K562 (cell line): ENCODE results near the gene PEPD. TPM values are rescaled to one million over a fixed set of nuclear protein-coding genes. Genes with fewer than 3 reads are reported as not detected.

ENCODE experiments used
- ATAC-seq: fragments of 200-7000 bp; cut with Tn5 transposase; 3 replicates; pipeline ENCODE4 v1.9.1; 2020; ENCODE audit warnings: moderate library complexity
- BruUV-seq: library from RNA; stranded (reverse); fragments of 400-500 nt; replicated peaks from 2 replicates; lab custom pipeline; 2021; lab: Mats Ljungman, UMichigan
- CTCF ChIA-PET: fragments of 300-600 bp; formaldehyde crosslinking; extraction: SDS; loops from one replicate; lab custom pipeline; 2021; ENCODE audit warnings: low intra/inter-chr PET ratio; lab: Yijun Ruan, JAX
- POLR2A ChIA-PET: fragments of 300-600, 350-650 bp; sonication (Branson Sonifier 250); formaldehyde crosslinking; extraction: SDS; loops from one replicate; lab custom pipeline; 2021; ENCODE audit warnings: antibody characterized with exemption, inconsistent platforms; lab: Yijun Ruan, JAX
- DNase-seq, 4 experiments: peaks; one replicate each; pipeline versions ENCODE4 v3.0.0 to v3.0.0-alpha.2; 2011 to 2018; ENCODE audit warnings: low spot score in 3 of 4, mixed read lengths in 3 of 4; ENCODE audit errors: extremely low read depth in 1 of 4
- FAIRE-seq: peaks from 2 replicates; lab custom pipeline; 2011; peaks lifted over from hg19 to GRCh38; lab: Jason Lieb, UNC
- H2AFZ ChIP-seq: 2 replicates; pipeline ENCODE4 v1.6.0; 2011; ENCODE audit warnings: low read depth, low read length, control low read depth, inconsistent platforms
- H3K27ac ChIP-seq: fragments of 200-600 bp; 3 replicates; pipeline ENCODE4 v1.8.0; 2011; ENCODE audit warnings: low read depth, mild to moderate bottlenecking, control low read depth, inconsistent platforms, low read length, moderate library complexity, mixed read lengths; ENCODE audit errors: extremely low read depth
- H3K27me3 ChIP-seq, 2 experiments: fragments of 300-600 bp in 1 of 2; 2 replicates in 1 of 2; 3 replicates in 1 of 2; pipeline versions ENCODE4 v1.6.0 to v1.8.0; 2011; ENCODE audit warnings: inconsistent platforms in 2 of 2, low read length in 2 of 2, mild to moderate bottlenecking in 1 of 2, mixed read lengths in 1 of 2, moderate library complexity in 1 of 2; ENCODE audit not compliant: control insufficient read depth in 2 of 2, insufficient read depth in 2 of 2
- H3K36me3 ChIP-seq: fragments of 300-600 bp; 3 replicates; pipeline ENCODE4 v1.8.0; 2011; ENCODE audit warnings: mild to moderate bottlenecking, low read length, inconsistent platforms; ENCODE audit not compliant: control insufficient read depth, insufficient read depth
- H3K4me1 ChIP-seq, 2 experiments: fragments of 200-600 bp in 1 of 2; replicated peaks in 1 of 2; 2 replicates in 1 of 2; 3 replicates in 1 of 2; pipeline versions ENCODE4 v1.5.1 to v1.8.0; 2011; ENCODE audit warnings: inconsistent platforms in 2 of 2, low read length in 2 of 2, mild to moderate bottlenecking in 1 of 2, mixed read lengths in 1 of 2, moderate library complexity in 1 of 2; ENCODE audit not compliant: control insufficient read depth in 2 of 2, insufficient read depth in 2 of 2
- H3K4me2 ChIP-seq: 2 replicates; pipeline ENCODE4 v1.6.1; 2011; ENCODE audit warnings: low read length, control low read depth, inconsistent platforms, mixed read lengths; ENCODE audit not compliant: insufficient read depth
- H3K4me3 ChIP-seq: fragments of 200-600 bp; sonication (generic), shearing (Covaris generic); 2 replicates; pipeline ENCODE4 v1.5.1; 2016; ENCODE audit warnings: control low read depth, inconsistent platforms
- H3K79me2 ChIP-seq: fragments of 200-600 bp; 3 replicates; pipeline ENCODE4 v1.8.0; 2011; ENCODE audit warnings: low read length, inconsistent platforms; ENCODE audit not compliant: control insufficient read depth, insufficient read depth
- H3K9ac ChIP-seq, 2 experiments: 2 replicates each; pipeline versions ENCODE4 v1.6.0 to v1.6.1; 2011; ENCODE audit warnings: low read depth in 2 of 2, low read length in 2 of 2, control low read depth in 1 of 2, inconsistent platforms in 1 of 2, mild to moderate bottlenecking in 1 of 2, mixed read lengths in 1 of 2; ENCODE audit not compliant: insufficient read depth in 1 of 2
- H3K9me1 ChIP-seq: one replicate; pipeline ENCODE4 v1.6.0; 2011; ENCODE audit warnings: inconsistent platforms, mild to moderate bottlenecking, low read length, moderate library complexity; ENCODE audit not compliant: control insufficient read depth, insufficient read depth
- H3K9me3 ChIP-seq: replicated peaks from 2 replicates; pipeline ENCODE4 v1.5.1; 2011; ENCODE audit warnings: low read depth, low read length, inconsistent platforms; ENCODE audit not compliant: control insufficient read depth, insufficient read depth
- H4K20me1 ChIP-seq: replicated peaks from 2 replicates; pipeline ENCODE4 v1.6.1; 2011; ENCODE audit warnings: low read length, inconsistent platforms, mixed read lengths; ENCODE audit not compliant: control insufficient read depth, insufficient read depth
- BRD9 ChIP-seq: fragments of 450-650 bp; IDR thresholded peaks from 2 replicates; pipeline ENCODE4 v1.6.1; 2018; ENCODE audit warnings: low read depth; ENCODE audit not compliant: partially characterized antibody
- HDAC3 ChIP-seq: fragments of 450-650 bp; IDR thresholded peaks from 2 replicates; pipeline ENCODE4 v1.6.1; 2018; ENCODE audit warnings: borderline replicate concordance, mild to moderate bottlenecking, moderate library complexity; ENCODE audit not compliant: partially characterized antibody
- KLF6 ChIP-seq: fragments of 250-450 bp; sonication (Bioruptor Pico); IDR thresholded peaks from 2 replicates; pipeline ENCODE4 v1.4.0; 2020; ENCODE audit warnings: mild to moderate bottlenecking, moderate library complexity, borderline replicate concordance
- ZFP1 ChIP-seq: fragments of 450-650 bp; formaldehyde crosslinking; IDR thresholded peaks from 2 replicates; pipeline ENCODE4 v1.4.0; 2020; ENCODE audit warnings: mild to moderate bottlenecking, mixed read lengths
- ZNF133 ChIP-seq: fragments of 250-450 bp; sonication (Bioruptor Pico); IDR thresholded peaks from 2 replicates; pipeline ENCODE4 v1.4.0; 2020; ENCODE audit warnings: mild to moderate bottlenecking
- ZNF174 ChIP-seq: fragments of 250-450 bp; sonication (Bioruptor Pico); IDR thresholded peaks from 2 replicates; pipeline ENCODE4 v1.4.0; 2020; ENCODE audit warnings: mild to moderate bottlenecking
- ZNF217 ChIP-seq: sonication (generic); formaldehyde crosslinking; IDR thresholded peaks from 2 replicates; pipeline ENCODE4 v1.8.0; 2022; ENCODE audit warnings: mild to moderate bottlenecking, missing genetic modification reagents
- WGBS: fragments of 100-300 bp; shearing (Covaris generic); methylation state at CpG from one replicate; pipeline ENCODE4 v1.1.6; 2016; ENCODE audit warnings: low coverage, mixed read lengths; ENCODE audit not compliant: insufficient coverage; ENCODE audit errors: missing lambda C conversion rate; 5-methylcytosine and 5-hydroxymethylcytosine counted together
- in situ Hi-C: fragments of 300-500 bp; cut with MboI; formaldehyde crosslinking; loops from 4 replicates; pipeline ENCODE4 v1.15.0; 2018; ENCODE audit warnings: inconsistent platforms, mixed read lengths
- intact Hi-C: fragments of 100-400 bp; cut with micrococcal nuclease; formaldehyde crosslinking; loops from 2 replicates; pipeline ENCODE4 v1.14.2; 2022
- polyA plus RNA-seq, 8 experiments: library from polyadenylated mRNA; depleted of rRNA in 4 of 8; stranded (reverse) in 5 of 8; unstranded in 3 of 8; fragments of >200 nt; fragmentation: Nextera tagmentation in 2 of 8; fragmentation: Illumina TruSeq in 1 of 8; extraction: Ambion mirVana in 2 of 8; extraction: Trizol in 1 of 8; gene quantifications; 2 replicates each; pipeline versions ENCODE4 v1.2.1 to v1.2.3, GENCODE V29; 2011 to 2014; ENCODE audit warnings: inconsistent platforms in 1 of 8, missing spikeins in 1 of 8
- total RNA-seq, 7 experiments: library from RNA; depleted of rRNA in 6 of 7; stranded (reverse); fragments of >200 nt in 6 of 7; fragmentation: Illumina TruSeq in 2 of 7; extraction: Trizol in 2 of 7; gene quantifications; 2 replicates each; pipeline versions ENCODE4 v1.2.1 to v1.2.3, GENCODE V29; 2011 to 2021; ENCODE audit warnings: low replicate concordance in 1 of 7
- TF ChIP-seq, protein P1 (sequence below): sonication (generic); formaldehyde crosslinking; IDR thresholded peaks from 2 replicates; pipeline ENCODE4 v1.8.1; 2022; ENCODE audit warnings: missing genetic modification reagents
- TF ChIP-seq, protein P2 (sequence below): fragments of 450-650 bp; IDR thresholded peaks from 2 replicates; pipeline ENCODE4 v1.6.1; 2016; ENCODE audit warnings: mild to moderate bottlenecking
- TF ChIP-seq, protein P3 (sequence below): fragments of 200-800 bp; sonication (Bioruptor generic); IDR thresholded peaks from 2 replicates; pipeline ENCODE4 v1.6.1; 2016; ENCODE audit warnings: missing genetic modification characterization, missing compliant biosample characterization

The PEPD gene
- total and polyA plus RNA-seq, 9 of the 15 experiments (the other 6 are each of a cell fraction or from before 2014, with no cell fraction given) = 1.3 to 19.2 (median 16.0) TPM

DNA sequence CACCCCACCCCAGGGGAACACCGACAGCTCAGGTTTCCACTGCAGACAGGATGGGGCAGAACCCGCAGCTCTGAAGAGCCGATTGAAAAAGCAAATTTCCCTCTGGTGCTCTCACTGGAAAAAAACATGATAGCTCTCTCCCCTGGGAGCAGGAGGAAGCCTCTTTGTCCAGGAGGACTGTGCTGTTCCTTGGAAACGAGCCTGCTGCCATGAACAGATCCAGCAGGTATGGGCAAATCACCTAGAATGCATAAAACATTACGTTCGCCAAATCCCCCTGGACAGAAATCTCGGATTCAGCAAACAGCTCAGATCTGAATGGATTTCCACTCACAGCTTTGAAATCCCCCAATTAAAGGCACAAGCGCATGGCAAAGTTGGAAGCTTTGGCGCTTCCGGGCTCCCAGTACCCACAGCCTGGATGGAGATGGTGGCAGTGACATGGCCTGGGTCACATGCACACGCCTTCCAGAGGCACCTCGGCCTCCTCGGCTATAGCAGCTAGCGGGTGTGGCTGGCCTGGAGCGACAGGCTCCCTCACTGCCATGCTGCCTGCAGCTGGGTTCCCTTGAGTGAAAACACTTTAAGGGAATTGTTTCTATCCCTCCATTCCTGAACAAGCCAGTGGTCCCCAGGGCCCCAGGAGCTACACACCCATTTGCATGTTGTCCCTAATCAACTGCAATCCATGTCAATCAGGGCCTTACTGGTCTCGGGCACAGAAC, 89.0 kb downstream of the PEPD start:
- Histone ChIP-seq H4K20me1 (peaks cover 18% of the 10 kb centered on the region), H3K9ac (no peak overlapping the region), H3K27me3 (peaks cover 4 to 47% of the 10 kb centered on the region in 2 experiments; a peak in 4 of 5 replicates), H3K4me2 (no peak overlapping the region), H3K27ac (no peak overlapping the region), H3K36me3 (no peaks in the 10 kb centered on the region), H3K9me1 (no peaks in the 10 kb centered on the region), H3K79me2 (no peaks in the 10 kb centered on the region), H3K4me1 (peaks cover 0 to 9% of the 10 kb centered on the region in 2 experiments; a peak in 2 of 5 replicates), H3K9me3 (no peaks in the 10 kb centered on the region), H2AFZ (no peak overlapping the region), H3K4me3 (no peak overlapping the region)
- FAIRE-seq (no peak), DNase-seq (no peak), ATAC-seq (no peak)
- BruUV-seq = no TSS peak
- ChIA-PET CTCF (no interaction called here), POLR2A (interaction anchor here (0.6 kb wide), 1 partner anchor 1569 kb away, joined by 4 read pairs; no protein-coding TSS in a partner anchor)
- WGBS = 2% methylated on average over 16 of the region's 16 CpGs
- in situ Hi-C loops (loop anchor here (25.0 kb wide), 1 partner anchor 1280 kb away; no protein-coding TSS in a partner anchor), intact Hi-C loops (no loop called here)
- TF ChIP-seq ZNF174 (CRISPR knock-in tag) (no peak), ZNF217 (CRISPR knock-in tag) (no peak), ZNF133 (CRISPR knock-in tag) (no peak), HDAC3 (no peak), BRD9 (no peak), ZFP1 (no peak), KLF6 (CRISPR knock-in tag) (no peak)
- TF ChIP-seq, protein P1, sequence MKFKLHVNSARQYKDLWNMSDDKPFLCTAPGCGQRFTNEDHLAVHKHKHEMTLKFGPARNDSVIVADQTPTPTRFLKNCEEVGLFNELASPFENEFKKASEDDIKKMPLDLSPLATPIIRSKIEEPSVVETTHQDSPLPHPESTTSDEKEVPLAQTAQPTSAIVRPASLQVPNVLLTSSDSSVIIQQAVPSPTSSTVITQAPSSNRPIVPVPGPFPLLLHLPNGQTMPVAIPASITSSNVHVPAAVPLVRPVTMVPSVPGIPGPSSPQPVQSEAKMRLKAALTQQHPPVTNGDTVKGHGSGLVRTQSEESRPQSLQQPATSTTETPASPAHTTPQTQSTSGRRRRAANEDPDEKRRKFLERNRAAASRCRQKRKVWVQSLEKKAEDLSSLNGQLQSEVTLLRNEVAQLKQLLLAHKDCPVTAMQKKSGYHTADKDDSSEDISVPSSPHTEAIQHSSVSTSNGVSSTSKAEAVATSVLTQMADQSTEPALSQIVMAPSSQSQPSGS (CRISPR knock-in tag) = no peak
- TF ChIP-seq, protein P2, sequence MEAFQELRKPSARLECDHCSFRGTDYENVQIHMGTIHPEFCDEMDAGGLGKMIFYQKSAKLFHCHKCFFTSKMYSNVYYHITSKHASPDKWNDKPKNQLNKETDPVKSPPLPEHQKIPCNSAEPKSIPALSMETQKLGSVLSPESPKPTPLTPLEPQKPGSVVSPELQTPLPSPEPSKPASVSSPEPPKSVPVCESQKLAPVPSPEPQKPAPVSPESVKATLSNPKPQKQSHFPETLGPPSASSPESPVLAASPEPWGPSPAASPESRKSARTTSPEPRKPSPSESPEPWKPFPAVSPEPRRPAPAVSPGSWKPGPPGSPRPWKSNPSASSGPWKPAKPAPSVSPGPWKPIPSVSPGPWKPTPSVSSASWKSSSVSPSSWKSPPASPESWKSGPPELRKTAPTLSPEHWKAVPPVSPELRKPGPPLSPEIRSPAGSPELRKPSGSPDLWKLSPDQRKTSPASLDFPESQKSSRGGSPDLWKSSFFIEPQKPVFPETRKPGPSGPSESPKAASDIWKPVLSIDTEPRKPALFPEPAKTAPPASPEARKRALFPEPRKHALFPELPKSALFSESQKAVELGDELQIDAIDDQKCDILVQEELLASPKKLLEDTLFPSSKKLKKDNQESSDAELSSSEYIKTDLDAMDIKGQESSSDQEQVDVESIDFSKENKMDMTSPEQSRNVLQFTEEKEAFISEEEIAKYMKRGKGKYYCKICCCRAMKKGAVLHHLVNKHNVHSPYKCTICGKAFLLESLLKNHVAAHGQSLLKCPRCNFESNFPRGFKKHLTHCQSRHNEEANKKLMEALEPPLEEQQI = no peak
- TF ChIP-seq, protein P3, sequence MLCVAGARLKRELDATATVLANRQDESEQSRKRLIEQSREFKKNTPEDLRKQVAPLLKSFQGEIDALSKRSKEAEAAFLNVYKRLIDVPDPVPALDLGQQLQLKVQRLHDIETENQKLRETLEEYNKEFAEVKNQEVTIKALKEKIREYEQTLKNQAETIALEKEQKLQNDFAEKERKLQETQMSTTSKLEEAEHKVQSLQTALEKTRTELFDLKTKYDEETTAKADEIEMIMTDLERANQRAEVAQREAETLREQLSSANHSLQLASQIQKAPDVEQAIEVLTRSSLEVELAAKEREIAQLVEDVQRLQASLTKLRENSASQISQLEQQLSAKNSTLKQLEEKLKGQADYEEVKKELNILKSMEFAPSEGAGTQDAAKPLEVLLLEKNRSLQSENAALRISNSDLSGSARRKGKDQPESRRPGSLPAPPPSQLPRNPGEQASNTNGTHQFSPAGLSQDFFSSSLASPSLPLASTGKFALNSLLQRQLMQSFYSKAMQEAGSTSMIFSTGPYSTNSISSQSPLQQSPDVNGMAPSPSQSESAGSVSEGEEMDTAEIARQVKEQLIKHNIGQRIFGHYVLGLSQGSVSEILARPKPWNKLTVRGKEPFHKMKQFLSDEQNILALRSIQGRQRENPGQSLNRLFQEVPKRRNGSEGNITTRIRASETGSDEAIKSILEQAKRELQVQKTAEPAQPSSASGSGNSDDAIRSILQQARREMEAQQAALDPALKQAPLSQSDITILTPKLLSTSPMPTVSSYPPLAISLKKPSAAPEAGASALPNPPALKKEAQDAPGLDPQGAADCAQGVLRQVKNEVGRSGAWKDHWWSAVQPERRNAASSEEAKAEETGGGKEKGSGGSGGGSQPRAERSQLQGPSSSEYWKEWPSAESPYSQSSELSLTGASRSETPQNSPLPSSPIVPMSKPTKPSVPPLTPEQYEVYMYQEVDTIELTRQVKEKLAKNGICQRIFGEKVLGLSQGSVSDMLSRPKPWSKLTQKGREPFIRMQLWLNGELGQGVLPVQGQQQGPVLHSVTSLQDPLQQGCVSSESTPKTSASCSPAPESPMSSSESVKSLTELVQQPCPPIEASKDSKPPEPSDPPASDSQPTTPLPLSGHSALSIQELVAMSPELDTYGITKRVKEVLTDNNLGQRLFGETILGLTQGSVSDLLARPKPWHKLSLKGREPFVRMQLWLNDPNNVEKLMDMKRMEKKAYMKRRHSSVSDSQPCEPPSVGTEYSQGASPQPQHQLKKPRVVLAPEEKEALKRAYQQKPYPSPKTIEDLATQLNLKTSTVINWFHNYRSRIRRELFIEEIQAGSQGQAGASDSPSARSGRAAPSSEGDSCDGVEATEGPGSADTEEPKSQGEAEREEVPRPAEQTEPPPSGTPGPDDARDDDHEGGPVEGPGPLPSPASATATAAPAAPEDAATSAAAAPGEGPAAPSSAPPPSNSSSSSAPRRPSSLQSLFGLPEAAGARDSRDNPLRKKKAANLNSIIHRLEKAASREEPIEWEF (CRISPR knock-in tag) = no peak
